ENCODE measurements around the gene PTS. TPM values are rescaled to one million over a fixed set of nuclear protein-coding genes. Genes with fewer than 3 reads are reported as not detected.

Gene PTS
- total RNA-seq, 1 donor from 2014 or later: 40.1 TPM

DNA sequence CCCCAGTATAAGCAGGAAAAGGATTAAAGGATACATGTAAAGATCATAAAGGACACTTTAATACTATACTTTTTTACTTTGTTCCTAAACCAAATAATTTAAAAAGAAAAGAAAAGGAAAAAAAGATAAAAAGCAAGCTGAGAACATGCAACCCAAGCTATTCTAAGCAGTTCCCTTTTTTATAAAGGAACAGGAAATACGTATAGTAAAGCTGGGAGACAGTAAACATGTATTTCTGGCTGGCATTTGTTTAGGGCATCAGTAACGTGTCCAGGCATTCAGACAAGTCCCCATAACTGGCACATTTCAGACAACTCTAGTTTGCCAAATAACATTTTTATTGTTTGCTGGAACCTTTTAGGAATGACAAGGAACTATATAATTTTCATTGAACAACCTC lies 26.0 kb upstream of the PTS start:
- Mint-ChIP-seq H3K27me3 (ENCODE audit: low read depth) (peaks cover 19% of the 10 kb centered on the region), H3K27ac (ENCODE audit: unreplicated experiment) (no peak overlapping the region), H3K4me3 (no peak overlapping the region), H3K36me3 (ENCODE audit: low read depth) (no peaks in the 10 kb centered on the region), H3K4me1 (no peaks in the 10 kb centered on the region), H3K9me3 (no peaks in the 10 kb centered on the region)
- TF ChIP-seq, protein P1, sequence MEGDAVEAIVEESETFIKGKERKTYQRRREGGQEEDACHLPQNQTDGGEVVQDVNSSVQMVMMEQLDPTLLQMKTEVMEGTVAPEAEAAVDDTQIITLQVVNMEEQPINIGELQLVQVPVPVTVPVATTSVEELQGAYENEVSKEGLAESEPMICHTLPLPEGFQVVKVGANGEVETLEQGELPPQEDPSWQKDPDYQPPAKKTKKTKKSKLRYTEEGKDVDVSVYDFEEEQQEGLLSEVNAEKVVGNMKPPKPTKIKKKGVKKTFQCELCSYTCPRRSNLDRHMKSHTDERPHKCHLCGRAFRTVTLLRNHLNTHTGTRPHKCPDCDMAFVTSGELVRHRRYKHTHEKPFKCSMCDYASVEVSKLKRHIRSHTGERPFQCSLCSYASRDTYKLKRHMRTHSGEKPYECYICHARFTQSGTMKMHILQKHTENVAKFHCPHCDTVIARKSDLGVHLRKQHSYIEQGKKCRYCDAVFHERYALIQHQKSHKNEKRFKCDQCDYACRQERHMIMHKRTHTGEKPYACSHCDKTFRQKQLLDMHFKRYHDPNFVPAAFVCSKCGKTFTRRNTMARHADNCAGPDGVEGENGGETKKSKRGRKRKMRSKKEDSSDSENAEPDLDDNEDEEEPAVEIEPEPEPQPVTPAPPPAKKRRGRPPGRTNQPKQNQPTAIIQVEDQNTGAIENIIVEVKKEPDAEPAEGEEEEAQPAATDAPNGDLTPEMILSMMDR (conservative IDR thresholded peaks at IDR 0.05): no peak
- DNase-seq (ENCODE audit: low read depth, low spot score): no peak

DNA sequence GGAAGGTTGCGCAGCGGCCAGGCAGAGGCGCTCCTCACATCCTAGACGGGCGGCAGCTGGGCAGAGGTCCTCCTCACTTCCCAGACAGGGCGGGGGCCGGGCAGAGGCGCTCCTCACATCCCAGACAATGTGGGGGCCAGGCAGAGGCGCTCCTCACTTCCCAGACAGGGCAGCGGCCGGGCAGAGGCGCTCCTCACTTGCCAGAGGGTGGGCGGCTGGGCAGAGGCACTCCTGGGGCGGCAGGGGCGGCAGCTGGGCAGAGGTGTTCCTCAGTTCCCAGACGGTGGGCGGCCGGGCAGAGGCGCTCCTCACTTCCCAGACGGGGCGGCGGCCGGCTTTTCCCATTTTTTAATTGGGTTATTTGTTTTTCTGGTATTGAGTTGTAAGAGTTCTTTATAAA lies 20.2 kb upstream of the PTS start:
- TF ChIP-seq, protein P1 (conservative IDR thresholded peaks at IDR 0.05): no peak
- Mint-ChIP-seq H3K27me3 (ENCODE audit: low read depth) (peaks cover 23% of the 10 kb centered on the region), H3K9me3 (no peaks in the 10 kb centered on the region), H3K27ac (ENCODE audit: unreplicated experiment) (no peak overlapping the region), H3K4me1 (no peaks in the 10 kb centered on the region), H3K4me3 (no peak overlapping the region), H3K36me3 (ENCODE audit: low read depth) (no peaks in the 10 kb centered on the region)
- DNase-seq (ENCODE audit: low read depth, low spot score): no peak

DNA sequence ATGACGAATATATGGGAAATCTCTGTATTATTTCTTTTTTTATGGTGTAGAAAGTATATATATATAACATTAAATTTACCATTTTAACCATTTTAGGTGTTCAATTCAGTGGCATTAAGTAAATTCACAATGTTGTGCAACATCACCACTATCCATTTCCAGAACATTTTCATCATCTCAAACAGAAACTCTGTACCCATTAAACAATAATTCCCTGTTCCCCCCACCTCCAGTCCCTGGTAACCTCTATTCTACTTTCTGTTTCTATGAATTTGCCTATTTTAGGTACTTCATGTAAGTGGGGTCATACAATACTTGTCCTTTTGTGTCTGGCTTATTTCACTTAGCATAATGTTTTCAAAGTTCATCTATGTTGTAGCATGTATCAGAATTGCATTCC lies 15.3 kb upstream of the PTS start:
- Mint-ChIP-seq H3K4me3 (no peak overlapping the region), H3K4me1 (no peaks in the 10 kb centered on the region), H3K27ac (ENCODE audit: unreplicated experiment) (no peak overlapping the region), H3K27me3 (ENCODE audit: low read depth) (peaks cover 27% of the 10 kb centered on the region), H3K36me3 (ENCODE audit: low read depth) (no peaks in the 10 kb centered on the region), H3K9me3 (no peaks in the 10 kb centered on the region)
- DNase-seq (ENCODE audit: low read depth, low spot score): no peak
- TF ChIP-seq, protein P1 (conservative IDR thresholded peaks at IDR 0.05): no peak

DNA sequence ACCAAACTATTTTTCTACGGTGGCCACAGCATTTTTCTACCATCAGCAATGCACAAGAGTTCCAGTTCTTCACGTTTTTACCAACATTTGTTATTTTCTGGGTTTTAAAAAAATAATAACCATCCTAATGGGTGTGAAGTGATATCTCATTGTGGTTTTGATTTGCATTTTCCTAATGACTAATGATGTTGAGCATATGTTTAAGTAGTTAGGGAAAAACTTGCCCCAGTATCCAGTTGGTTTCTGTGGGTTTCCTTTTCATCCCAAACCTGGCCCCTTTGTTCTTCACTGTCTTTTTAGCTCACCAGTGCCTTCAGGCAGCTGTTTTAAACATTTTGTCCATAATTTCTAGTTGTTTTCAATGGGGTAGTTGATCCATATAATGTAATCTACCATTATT lies 14.7 kb upstream of the PTS start:
- H3K4me3 Mint-ChIP-seq: no peak overlapping the region
- no peak for DNase-seq (ENCODE audit: low read depth, low spot score)
- H3K27ac Mint-ChIP-seq (ENCODE audit: unreplicated experiment): no peak overlapping the region
- no peaks in the 10 kb centered on the region for H3K9me3 Mint-ChIP-seq
- TF ChIP-seq, protein P1 (conservative IDR thresholded peaks at IDR 0.05): no peak
- H3K4me1 Mint-ChIP-seq: no peaks in the 10 kb centered on the region
- H3K27me3 Mint-ChIP-seq (ENCODE audit: low read depth): peaks cover 26% of the 10 kb centered on the region
- H3K36me3 Mint-ChIP-seq (ENCODE audit: low read depth): no peaks in the 10 kb centered on the region

DNA sequence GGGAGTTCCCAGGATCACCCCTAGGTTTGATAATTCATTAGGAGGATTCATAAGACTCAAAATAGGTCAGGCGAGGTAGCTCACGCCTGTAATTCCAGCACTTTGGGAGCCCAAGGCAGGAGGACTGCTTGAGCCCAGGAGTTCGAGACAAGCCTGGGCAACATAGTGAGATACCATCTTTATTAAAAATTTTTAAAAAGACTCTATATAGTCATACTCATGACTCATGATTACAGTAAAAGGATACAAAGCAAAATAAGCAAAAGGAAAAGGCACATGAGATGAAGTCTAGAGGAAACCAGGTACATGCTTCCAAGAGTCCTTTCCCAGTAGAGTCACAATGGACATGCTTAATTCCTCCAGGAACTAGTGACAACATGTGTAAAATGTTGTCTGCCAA lies 13.9 kb upstream of the PTS start:
- Mint-ChIP-seq H3K36me3 (ENCODE audit: low read depth) (no peaks in the 10 kb centered on the region), H3K27me3 (ENCODE audit: low read depth) (peaks cover 22% of the 10 kb centered on the region), H3K4me1 (no peaks in the 10 kb centered on the region), H3K9me3 (no peaks in the 10 kb centered on the region), H3K27ac (ENCODE audit: unreplicated experiment) (no peak overlapping the region), H3K4me3 (no peak overlapping the region)
- TF ChIP-seq, protein P1 (conservative IDR thresholded peaks at IDR 0.05): no peak
- DNase-seq (ENCODE audit: low read depth, low spot score): no peak

DNA sequence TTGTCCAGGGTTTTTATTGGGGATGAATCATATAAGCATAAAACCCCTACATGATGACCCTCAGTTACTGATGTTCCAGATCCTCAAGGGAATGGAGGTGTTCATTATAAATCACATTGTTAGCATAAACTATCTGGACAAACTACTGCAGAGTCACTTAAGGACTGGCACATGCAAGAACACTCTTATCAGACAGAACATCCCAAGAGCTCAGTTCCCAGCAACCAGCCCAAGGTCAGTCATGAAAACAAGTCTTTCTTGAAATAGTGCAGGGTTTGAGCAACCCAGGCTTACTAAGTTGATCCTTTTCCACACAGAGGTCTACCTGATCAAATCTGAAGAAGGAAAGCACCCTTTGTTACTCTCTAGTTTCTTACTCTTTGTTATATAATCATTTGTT lies 13.5 kb upstream of the PTS start:
- H3K27ac Mint-ChIP-seq (ENCODE audit: unreplicated experiment): no peak overlapping the region
- H3K9me3 Mint-ChIP-seq: no peaks in the 10 kb centered on the region
- H3K36me3 Mint-ChIP-seq (ENCODE audit: low read depth): no peaks in the 10 kb centered on the region
- no peak for DNase-seq (ENCODE audit: low read depth, low spot score)
- TF ChIP-seq, protein P1 (conservative IDR thresholded peaks at IDR 0.05): no peak
- H3K4me3 Mint-ChIP-seq: no peak overlapping the region
- no peaks in the 10 kb centered on the region for H3K4me1 Mint-ChIP-seq
- peaks cover 19% of the 10 kb centered on the region for H3K27me3 Mint-ChIP-seq (ENCODE audit: low read depth)
